ENCODE results near the gene ERRFI1. TPM values are rescaled to one million over a fixed set of nuclear protein-coding genes. Genes with fewer than 3 reads are reported as not detected.
"Not testable (repeated sequence)": the region's sequence is repeated elsewhere in the genome, so short reads cannot be mapped to it uniquely, and the experiment has no call there.

The ERRFI1 gene
- 59.7 and 63.0 TPM in 2 replicates for total RNA-seq

- DNase-seq (ENCODE audit: extremely low read depth, low read depth, low spot score), result no peak
These were observed at the start of gene ERRFI1 for GRCh38 chr1:8026153-8026975. Gene ERRFI1 (minus strand): TSS chr1:8026309. CDS start chr1:8015619, 10,690 bp downstream.

DNA sequence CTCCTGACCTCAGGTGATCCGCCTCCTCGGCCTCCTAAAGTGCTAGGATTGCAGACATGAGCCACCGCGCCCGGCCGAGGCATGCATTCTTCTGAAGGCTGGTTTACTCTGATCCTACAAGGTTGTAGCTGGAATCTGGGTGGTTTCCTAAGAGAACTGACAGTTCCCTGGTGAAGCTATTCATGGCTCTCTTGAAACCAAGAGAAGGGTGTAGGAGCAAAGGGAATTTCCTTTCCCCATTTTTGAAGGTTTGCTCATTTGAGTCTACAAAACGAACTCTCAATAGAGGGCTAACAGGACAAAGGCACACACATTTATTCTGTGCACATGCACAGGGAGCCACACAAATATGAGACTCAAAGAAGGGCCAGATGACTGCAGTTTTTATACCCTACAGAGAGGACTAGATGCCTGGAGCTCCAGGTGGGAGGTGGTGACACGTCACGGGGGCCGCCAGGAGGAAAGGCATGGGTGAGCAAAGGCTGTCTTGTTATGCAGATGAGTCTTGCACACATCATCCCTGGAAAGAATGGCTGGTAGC is 49.5 kb upstream of the ERRFI1 start:
- DNase-seq (ENCODE audit: extremely low read depth, low read depth, low spot score), result no peak

GRCh38 chr1:8073112-8073855 is 47.2 kb upstream of the ERRFI1 start:
- no peak for DNase-seq (ENCODE audit: extremely low read depth, low read depth, low spot score)

GRCh38 chr1:8070381-8070811 is 44.3 kb upstream of the ERRFI1 start:
- DNase-seq (ENCODE audit: extremely low read depth, low read depth, low spot score), result no peak

DNA sequence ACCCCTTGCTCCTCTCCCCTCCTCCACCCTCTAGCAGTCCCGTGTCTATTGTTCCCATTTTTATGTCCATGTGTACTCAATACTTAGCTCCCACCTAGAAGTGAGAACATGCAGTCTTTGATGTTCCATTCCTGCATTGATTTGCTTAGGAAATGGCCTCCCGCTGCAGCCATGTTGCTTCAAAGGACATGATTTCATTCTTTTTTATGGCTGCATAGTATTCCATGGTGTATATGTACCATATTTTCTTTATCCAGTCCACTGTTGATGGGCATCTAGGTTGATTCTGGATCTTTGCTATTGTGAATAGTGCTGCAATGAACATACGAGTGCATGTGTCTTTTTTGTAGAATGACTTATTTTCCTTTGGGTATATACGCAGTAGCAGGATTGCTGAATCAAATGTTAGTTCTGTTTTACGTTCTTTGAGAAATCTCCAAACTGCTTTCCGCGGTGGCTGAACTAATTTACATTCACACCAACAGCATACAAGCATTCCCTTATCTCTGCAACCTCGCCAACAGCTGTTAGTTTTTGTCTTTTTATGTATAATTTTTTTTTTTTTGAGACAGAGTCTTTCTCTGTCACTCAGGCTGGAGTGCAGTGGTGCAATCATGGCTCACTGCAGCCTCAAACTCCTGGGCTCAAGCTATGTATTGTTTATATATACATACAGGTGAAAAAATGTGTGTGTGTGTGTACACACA is 43.7 kb upstream of the ERRFI1 start:
- DNase-seq (ENCODE audit: extremely low read depth, low read depth, low spot score), result not testable (repeated sequence)

DNA sequence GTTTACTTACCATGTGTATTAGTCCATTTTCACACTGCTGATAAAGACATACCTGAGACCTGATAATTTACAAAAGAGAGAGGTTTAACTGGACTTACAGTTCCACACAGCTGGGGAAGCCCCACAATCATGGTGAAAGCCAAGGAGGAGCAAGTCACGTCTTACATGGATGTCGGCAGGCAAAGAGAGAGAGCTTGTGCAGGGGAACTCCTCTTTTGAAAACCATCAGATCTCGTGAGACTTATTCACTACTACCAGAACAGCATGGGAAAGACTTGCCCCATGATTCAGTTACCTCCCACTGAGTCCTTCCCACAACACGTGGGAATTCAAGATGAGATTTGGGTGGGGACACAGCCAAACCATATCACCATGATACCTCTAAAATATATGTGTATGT is 39.3 kb upstream of the ERRFI1 start:
- no peak for DNase-seq (ENCODE audit: extremely low read depth, low read depth, low spot score)

GRCh38 chr1:8063298-8064036 is 37.4 kb upstream of the ERRFI1 start:
- no peak for DNase-seq (ENCODE audit: extremely low read depth, low read depth, low spot score)

DNA sequence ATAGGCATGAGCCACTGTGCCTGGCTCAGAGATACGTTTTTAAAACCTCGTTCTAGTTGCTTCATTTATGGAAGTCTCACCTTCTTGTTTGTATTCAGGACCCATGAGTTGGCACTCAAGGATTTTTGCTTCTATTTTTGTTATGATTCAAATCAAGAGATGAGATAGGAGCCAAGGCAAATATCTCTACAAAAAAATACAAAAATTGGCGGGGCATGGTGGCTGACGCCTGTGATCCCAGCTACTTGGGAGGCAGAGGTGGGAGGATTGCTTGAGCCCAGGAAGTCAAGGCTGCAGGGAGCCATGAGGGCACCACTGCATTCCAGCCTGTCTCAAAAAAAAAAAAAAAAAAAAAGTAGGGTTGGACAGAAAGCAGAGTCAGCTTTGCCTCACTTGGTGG is 36.8 kb upstream of the ERRFI1 start:
- no peak for DNase-seq (ENCODE audit: extremely low read depth, low read depth, low spot score)

- no peak for DNase-seq (ENCODE audit: extremely low read depth, low read depth, low spot score)
These were observed 35.7 kb upstream of the ERRFI1 start for GRCh38 chr1:8061673-8062386.

GRCh38 chr1:8061210-8061609 is 35.1 kb upstream of the ERRFI1 start:
- DNase-seq (ENCODE audit: extremely low read depth, low read depth, low spot score), result no peak

- no peak for DNase-seq (ENCODE audit: extremely low read depth, low read depth, low spot score)
These were observed 33.1 kb upstream of the ERRFI1 start for GRCh38 chr1:8059161-8059622.

DNA sequence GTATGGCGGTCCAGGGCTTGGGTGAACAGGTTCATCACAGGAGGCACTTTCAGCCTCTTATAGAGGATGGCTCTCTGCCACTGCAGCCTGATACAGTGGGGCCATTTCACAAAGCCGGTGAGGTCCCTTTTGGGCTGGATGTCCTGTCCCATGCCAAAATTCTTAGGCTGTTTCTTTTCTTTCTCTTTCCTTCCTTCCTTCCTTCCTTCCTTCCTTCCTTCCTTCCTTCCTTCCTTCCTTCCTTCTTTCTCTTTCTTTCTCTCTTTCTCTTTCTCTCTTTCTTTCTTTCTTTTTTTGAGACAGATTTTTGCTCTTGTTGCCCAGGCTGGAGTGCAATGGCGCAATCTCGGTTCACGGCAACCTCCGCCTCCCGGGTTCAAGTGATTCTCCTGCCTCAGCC is 31.7 kb upstream of the ERRFI1 start:
- not testable (repeated sequence) for DNase-seq (ENCODE audit: extremely low read depth, low read depth, low spot score)

DNA sequence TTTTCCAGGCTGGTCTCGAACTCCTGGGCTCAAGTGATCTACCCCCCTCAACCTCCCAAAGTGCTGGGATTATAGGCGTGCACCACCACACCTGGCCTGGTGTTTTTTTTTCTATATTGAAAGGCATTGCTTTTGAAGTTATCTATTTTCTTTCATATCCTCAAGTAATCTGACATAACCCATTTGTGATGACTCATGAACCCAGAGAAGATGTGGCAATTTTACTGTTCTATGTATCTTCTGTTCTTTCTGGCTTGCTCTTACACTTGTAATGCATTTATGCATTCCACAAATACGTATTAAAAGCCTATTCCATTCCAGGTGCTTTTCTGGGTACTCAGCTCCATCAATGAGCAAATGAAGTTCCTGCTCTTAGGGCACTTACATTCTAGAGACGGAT is 29.9 kb upstream of the ERRFI1 start:
- no peak for DNase-seq (ENCODE audit: extremely low read depth, low read depth, low spot score)

GRCh38 chr1:8053878-8054567 is 27.9 kb upstream of the ERRFI1 start:
- DNase-seq (ENCODE audit: extremely low read depth, low read depth, low spot score), result no peak

- DNase-seq (ENCODE audit: extremely low read depth, low read depth, low spot score), result no peak
These were observed 25.5 kb upstream of the ERRFI1 start for GRCh38 chr1:8051650-8052049.

- DNase-seq (ENCODE audit: extremely low read depth, low read depth, low spot score), result not testable (repeated sequence)
These were observed 23.1 kb upstream of the ERRFI1 start for GRCh38 chr1:8049229-8049628.

GRCh38 chr1:8047686-8048445 is 21.8 kb upstream of the ERRFI1 start:
- no peak for DNase-seq (ENCODE audit: extremely low read depth, low read depth, low spot score)

- DNase-seq (ENCODE audit: extremely low read depth, low read depth, low spot score), result no peak
These were observed 21.0 kb upstream of the ERRFI1 start for GRCh38 chr1:8047112-8047511.

Data from glomerular endothelial cell (primary cell).